Effector memory CD4-positive, alpha-beta T cell (primary cell): ENCODE measurements around the gene TMEM240.
"Not testable (repeated sequence)": the region's sequence is repeated elsewhere in the genome, so short reads cannot be mapped to it uniquely, and the experiment has no call there.

ENCODE experiments used
- DNase-seq, 3 donors: peaks; one replicate each; pipeline ENCODE4 v3.0.0-alpha.2; 2020
- H3K27ac ChIP-seq: 2 replicates; pipeline ENCODE4 v1.7.0; 2013; ENCODE audit warnings: mild to moderate bottlenecking, low read length, moderate library complexity; ENCODE audit not compliant: insufficient read depth, poor library complexity, severe bottlenecking
- H3K27me3 ChIP-seq: replicated peaks from 2 replicates; pipeline ENCODE4 v1.7.0; 2013; ENCODE audit warnings: mild to moderate bottlenecking, low read length; ENCODE audit not compliant: insufficient read depth, control insufficient read depth, poor library complexity, severe bottlenecking
- H3K36me3 ChIP-seq: 2 replicates; pipeline ENCODE4 v1.7.0; 2013; ENCODE audit warnings: mild to moderate bottlenecking, low read length, moderate library complexity; ENCODE audit not compliant: control insufficient read depth, insufficient read depth
- H3K4me1 ChIP-seq: 2 replicates; pipeline ENCODE4 v1.7.0; 2013; ENCODE audit warnings: low read length, mild to moderate bottlenecking; ENCODE audit not compliant: control insufficient read depth, insufficient read depth, poor library complexity, severe bottlenecking
- H3K4me3 ChIP-seq: 2 replicates; pipeline ENCODE4 v1.7.0; 2013; ENCODE audit warnings: low read length, low read depth, mild to moderate bottlenecking; ENCODE audit not compliant: insufficient read depth, poor library complexity, severe bottlenecking
- H3K9me3 ChIP-seq: 2 replicates; pipeline ENCODE4 v1.7.0; 2013; ENCODE audit warnings: mild to moderate bottlenecking, low read length, moderate library complexity; ENCODE audit not compliant: control insufficient read depth

Gene TMEM240

GRCh38 chr1:1534401-1535154 is 5.8 kb downstream of the TMEM240 start:
- H3K4me1 ChIP-seq, result peaks cover 4% of the 10 kb centered on the region

DNA sequence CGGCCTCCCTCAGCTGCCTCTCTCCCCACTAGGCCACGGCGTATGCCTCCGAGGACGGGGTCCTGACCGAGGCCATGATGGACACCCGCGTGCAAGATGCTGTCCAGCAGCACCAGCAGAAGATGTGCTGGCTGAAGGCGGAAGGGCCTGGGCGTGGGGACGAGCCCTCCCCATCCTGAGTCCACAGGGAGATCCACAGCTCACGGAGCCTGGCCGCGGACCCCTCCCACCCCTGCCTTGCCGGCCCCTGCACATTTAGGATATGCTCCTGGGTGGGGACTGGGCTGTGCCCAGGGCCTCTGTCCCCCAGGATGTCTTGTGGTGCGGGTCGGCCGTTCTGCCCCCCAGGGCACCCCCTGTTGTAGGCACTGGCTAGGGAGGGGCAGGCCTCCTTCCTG is 6.5 kb downstream of the TMEM240 start:
- H3K4me1 ChIP-seq, H3K9me3 ChIP-seq, H3K36me3 ChIP-seq, DNase-seq, H3K27ac ChIP-seq, H3K27me3 ChIP-seq, H3K4me3 ChIP-seq: not testable (repeated sequence)

More at GRCh38 chr1:1534401-1535154, 5.8 kb downstream of the TMEM240 start:
- Histone ChIP-seq H3K4me3 (no peak overlapping the region), H3K36me3 (peaks cover 1% of the 10 kb centered on the region), H3K27me3 (no peaks in the 10 kb centered on the region), H3K9me3 (no peaks in the 10 kb centered on the region), H3K27ac (no peak overlapping the region)
- no peak for DNase-seq

DNA sequence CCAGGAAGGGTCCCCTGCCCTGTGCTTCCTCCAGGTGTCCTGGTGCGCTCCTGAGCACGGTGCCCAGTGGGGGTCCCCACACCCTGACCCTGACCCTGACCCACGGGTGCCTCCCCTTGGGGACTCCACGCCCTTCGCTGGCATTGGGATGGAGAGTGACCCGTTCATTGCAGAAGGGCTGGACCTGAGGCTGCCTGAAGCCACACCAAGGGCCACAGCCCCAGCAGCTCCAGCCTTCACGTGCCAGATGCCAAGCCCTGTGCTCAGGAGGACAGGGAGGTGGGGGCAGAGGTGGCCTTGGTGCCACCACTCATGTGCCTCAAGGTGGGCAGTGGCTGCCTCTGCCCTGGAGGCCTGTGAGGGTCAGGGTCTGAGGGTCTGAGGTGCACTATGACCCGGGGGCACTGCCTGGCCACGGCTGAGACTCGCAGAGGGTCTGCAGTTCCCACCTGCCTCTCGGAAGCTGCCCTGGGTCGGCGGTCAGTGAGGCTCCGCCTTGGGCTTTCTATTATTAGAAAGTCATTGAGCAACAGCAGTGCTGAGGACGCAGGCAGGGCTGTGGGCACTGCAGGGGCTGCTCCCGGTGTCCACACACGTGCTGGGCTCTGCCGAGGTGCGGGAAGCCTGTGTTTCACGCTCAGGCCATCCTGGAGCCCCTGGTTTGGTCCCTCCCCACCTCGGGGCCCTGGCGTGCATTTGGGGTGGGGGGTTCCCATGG is 7.1 kb downstream of the TMEM240 start:
- H3K4me3 ChIP-seq, H3K36me3 ChIP-seq: not testable (repeated sequence)

DNA sequence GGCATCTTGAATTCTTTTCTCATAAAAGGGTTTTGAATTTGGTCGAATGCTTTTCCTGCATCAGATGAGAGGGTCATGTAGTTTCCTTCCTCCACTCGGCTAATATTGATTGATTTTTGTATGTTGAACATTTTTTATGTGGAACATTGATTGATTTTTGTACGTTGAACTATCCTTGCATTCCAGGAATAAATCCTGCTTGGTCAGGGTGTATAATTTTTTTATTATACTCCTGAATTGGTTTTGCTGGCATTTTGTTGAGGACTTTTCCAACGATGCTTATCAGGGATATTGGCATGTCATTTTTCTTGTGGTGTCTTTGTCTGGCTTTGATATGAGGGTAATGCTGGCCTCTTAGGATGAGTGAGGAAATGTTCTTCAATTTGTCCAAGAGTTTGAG is 8.5 kb downstream of the TMEM240 start:
- no peaks in the 10 kb centered on the region for H3K9me3 ChIP-seq
- DNase-seq, result no peak
- H3K4me3 ChIP-seq, result no peak overlapping the region
- no peaks in the 10 kb centered on the region for H3K27me3 ChIP-seq
- no peaks in the 10 kb centered on the region for H3K4me1 ChIP-seq
- H3K36me3 ChIP-seq, result peaks cover 12% of the 10 kb centered on the region
- H3K27ac ChIP-seq, result no peak overlapping the region

More for the DNA sequence above, 7.1 kb downstream of the TMEM240 start:
- not testable (repeated sequence) for H3K9me3 ChIP-seq, H3K27ac ChIP-seq, H3K27me3 ChIP-seq, DNase-seq, H3K4me1 ChIP-seq

- no peaks in the 10 kb centered on the region for H3K9me3 ChIP-seq
- no peak overlapping the region for H3K4me3 ChIP-seq
- H3K27ac ChIP-seq, result no peak overlapping the region
- peaks cover 12% of the 10 kb centered on the region for H3K36me3 ChIP-seq
- no peaks in the 10 kb centered on the region for H3K4me1 ChIP-seq
- no peak for DNase-seq
- H3K27me3 ChIP-seq, result no peaks in the 10 kb centered on the region
Observed at GRCh38 chr1:1529936-1530335, 10.5 kb downstream of the TMEM240 start.

DNA sequence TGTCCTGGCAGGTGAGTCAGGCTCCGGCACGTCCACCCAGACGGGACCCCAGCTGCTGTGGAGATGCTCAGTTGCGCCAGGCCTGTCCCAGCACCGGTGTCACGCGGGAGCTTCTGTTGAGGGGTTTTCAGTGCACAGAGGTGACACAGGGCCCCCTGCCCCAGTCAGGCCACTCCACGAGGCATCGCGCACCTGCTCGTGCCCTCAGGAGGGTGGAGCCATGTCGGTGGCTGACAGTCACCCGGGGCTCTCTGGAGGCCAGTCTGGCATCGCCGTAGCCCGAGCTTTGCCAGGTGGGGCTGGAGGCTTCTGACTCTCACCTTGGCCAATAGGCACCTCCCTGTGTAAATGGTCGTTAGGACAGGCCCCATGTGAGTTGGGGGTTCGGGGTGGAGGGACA is 11.1 kb downstream of the TMEM240 start:
- no peak for DNase-seq
- Histone ChIP-seq H3K4me3 (no peak overlapping the region), H3K27me3 (no peaks in the 10 kb centered on the region), H3K4me1 (no peaks in the 10 kb centered on the region), H3K9me3 (no peaks in the 10 kb centered on the region), H3K27ac (no peak overlapping the region), H3K36me3 (peaks cover 12% of the 10 kb centered on the region)

- H3K9me3 ChIP-seq, result no peaks in the 10 kb centered on the region
- no peaks in the 10 kb centered on the region for H3K27me3 ChIP-seq
- H3K36me3 ChIP-seq, result peaks cover 12% of the 10 kb centered on the region
- no peaks in the 10 kb centered on the region for H3K4me1 ChIP-seq
- H3K4me3 ChIP-seq, result no peak overlapping the region
- no peak for DNase-seq
- no peak overlapping the region for H3K27ac ChIP-seq
Observed at GRCh38 chr1:1528301-1529267, 11.8 kb downstream of the TMEM240 start.

DNA sequence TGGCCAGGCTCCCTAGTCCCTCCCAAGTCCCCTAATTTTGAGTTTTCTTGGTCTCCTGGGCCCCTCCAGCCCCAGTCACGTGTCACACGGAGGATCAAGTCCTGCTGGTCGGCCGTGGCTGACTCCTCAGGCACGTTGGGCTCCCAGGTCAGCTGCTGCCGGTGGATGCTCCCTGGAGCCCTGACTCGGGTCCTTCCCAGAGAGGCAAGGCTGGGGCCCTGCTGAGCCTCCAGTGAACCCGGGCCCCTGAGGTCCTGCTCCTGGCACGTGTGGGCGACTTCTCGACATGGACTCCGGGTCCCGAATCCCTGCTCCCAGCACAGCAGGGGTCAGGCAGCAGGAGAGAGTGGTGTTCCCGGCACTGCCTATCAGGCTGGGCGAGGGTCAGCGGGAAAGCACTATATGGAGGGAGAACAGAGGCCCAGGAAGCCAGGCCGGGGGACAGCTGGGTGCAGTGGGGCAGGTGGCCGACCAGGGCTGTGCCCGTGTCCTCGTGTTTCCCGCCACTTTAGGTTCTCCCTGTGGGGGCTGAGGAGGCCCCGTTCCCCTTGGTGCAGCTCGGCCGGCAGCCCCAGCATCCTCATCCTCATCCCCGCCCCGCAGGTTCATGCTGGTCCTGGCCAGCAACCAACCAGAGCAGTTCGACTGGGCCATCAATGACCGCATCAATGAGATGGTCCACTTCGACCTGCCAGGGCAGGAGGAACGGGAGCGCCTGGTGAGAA is 13.2 kb downstream of the TMEM240 start:
- DNase-seq, result no peak
- Histone ChIP-seq H3K36me3 (peaks cover 12% of the 10 kb centered on the region), H3K4me3 (no peak overlapping the region), H3K27ac (no peak overlapping the region), H3K9me3 (no peaks in the 10 kb centered on the region), H3K4me1 (no peaks in the 10 kb centered on the region), H3K27me3 (no peaks in the 10 kb centered on the region)

GRCh38 chr1:1526476-1526875 is 13.9 kb downstream of the TMEM240 start:
- not testable (repeated sequence) for H3K4me1 ChIP-seq, H3K4me3 ChIP-seq, H3K27me3 ChIP-seq, H3K27ac ChIP-seq, DNase-seq, H3K9me3 ChIP-seq
- H3K36me3 ChIP-seq, result peaks cover 12% of the 10 kb centered on the region
